ENCODE results near the gene HBP1. TPM values are rescaled to one million over a fixed set of nuclear protein-coding genes. Genes with fewer than 3 reads are reported as not detected.

Gene HBP1
- total and polyA plus RNA-seq, 2 of the 13 experiments (the other 11 are each of a cell fraction or from before 2014, with no cell fraction given), result 22.9 to 44.1 TPM

DNA sequence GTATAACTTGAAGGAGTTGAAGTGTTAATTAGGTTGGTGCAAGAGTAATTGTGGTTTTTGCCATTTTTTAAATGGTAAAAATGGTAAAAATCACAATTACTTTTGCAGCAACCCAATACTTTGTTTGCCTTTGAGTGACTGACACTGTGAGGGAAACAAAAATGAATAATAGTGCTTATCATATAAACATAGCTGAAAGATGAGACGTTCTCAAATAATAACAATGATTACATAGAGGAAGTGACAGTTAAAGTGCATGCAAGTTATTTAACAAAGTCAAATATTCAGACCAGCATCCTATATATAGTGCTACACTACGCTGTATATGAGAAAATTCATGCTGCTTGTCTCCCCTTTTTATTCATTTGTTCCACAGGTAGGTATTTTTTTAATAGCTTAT is 4.7 kb upstream of the HBP1 start (continued):
- TF ChIP-seq, protein P1, sequence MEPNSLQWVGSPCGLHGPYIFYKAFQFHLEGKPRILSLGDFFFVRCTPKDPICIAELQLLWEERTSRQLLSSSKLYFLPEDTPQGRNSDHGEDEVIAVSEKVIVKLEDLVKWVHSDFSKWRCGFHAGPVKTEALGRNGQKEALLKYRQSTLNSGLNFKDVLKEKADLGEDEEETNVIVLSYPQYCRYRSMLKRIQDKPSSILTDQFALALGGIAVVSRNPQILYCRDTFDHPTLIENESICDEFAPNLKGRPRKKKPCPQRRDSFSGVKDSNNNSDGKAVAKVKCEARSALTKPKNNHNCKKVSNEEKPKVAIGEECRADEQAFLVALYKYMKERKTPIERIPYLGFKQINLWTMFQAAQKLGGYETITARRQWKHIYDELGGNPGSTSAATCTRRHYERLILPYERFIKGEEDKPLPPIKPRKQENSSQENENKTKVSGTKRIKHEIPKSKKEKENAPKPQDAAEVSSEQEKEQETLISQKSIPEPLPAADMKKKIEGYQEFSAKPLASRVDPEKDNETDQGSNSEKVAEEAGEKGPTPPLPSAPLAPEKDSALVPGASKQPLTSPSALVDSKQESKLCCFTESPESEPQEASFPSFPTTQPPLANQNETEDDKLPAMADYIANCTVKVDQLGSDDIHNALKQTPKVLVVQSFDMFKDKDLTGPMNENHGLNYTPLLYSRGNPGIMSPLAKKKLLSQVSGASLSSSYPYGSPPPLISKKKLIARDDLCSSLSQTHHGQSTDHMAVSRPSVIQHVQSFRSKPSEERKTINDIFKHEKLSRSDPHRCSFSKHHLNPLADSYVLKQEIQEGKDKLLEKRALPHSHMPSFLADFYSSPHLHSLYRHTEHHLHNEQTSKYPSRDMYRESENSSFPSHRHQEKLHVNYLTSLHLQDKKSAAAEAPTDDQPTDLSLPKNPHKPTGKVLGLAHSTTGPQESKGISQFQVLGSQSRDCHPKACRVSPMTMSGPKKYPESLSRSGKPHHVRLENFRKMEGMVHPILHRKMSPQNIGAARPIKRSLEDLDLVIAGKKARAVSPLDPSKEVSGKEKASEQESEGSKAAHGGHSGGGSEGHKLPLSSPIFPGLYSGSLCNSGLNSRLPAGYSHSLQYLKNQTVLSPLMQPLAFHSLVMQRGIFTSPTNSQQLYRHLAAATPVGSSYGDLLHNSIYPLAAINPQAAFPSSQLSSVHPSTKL (CRISPR knock-in tag; IDR thresholded peaks at IDR 0.05), result no peak
- TF ChIP-seq CREB1 (IDR thresholded peaks at IDR 0.05) (no peak), CREB1 (CRISPR knock-in tag; IDR thresholded peaks at IDR 0.05) (no peak), U2AF1 (optimal IDR thresholded peaks at IDR 0.05; ENCODE audit: low read depth, low read length) (no peak)

DNA sequence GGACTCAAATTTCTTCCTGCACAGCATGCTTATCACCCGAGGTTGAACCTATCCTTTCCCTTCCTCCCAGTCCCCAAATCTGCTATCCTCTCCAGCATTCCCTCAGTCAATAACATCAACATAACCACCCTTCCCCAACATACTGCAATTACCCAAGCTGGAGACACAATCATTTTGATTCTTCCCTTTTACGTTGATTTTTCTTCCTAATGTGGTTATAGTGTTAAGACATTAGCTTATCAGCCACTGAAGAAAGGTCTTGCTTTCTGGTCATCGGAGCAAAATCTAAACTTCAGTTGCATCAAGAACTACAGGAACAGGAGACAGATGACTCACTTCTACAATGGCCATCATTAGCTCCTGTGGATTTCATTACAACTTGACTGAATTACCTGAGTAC is 3.5 kb upstream of the HBP1 start:
- DNase-seq (ENCODE audit: low spot score) (no peak), FAIRE-seq (no peak), ATAC-seq (no peak)
- H3K27ac ChIP-seq (ENCODE audit: extremely low read length, insufficient read depth, low read length), result no peak overlapping the region
- 48% methylated on average over 3 of the region's 3 CpGs for WGBS (ENCODE audit: low lambda C conversion rate)
- no peaks in the 10 kb centered on the region; the same call in 1 of the 2 replicates for H3K4me1 ChIP-seq (ENCODE audit: insufficient read depth, low read length)
- TF ChIP-seq TCF12 (IDR thresholded peaks at IDR 0.05) (no peak), TCF12 (CRISPR knock-in tag; IDR thresholded peaks at IDR 0.05) (no peak), REL (CRISPR knock-in tag; conservative IDR thresholded peaks at IDR 0.05) (no peak), ZNF792 (CRISPR knock-in tag; IDR thresholded peaks at IDR 0.05) (no peak)
- no peaks in the 10 kb centered on the region for H3K36me3 ChIP-seq (replicated peaks in 1 of 2; ENCODE audit: control insufficient read depth in 1 of 2, insufficient read depth in 2 of 2, low read length in 2 of 2)
- H3K9ac ChIP-seq (ENCODE audit: insufficient read depth, low read depth, low read length), result no peak overlapping the region
- H3K27me3 ChIP-seq (ENCODE audit: control insufficient read depth in 1 of 2, insufficient read depth in 2 of 2, low read length in 2 of 2), result no peaks in the 10 kb centered on the region; a peak in 1 of 5 replicates
- H3K4me3 ChIP-seq (replicated peaks in 1 of 3; ENCODE audit: insufficient read depth in 1 of 3, low read depth in 2 of 3, low read length in 3 of 3), result no peak overlapping the region
- no TSS peak for BruUV-seq (replicated peaks)
- H4K20me1 ChIP-seq (ENCODE audit: insufficient read depth, low read length), result peaks cover 7% of the 10 kb centered on the region
- intact Hi-C loops (cut with micrococcal nuclease; ENCODE audit: unreplicated experiment), result loop anchor here (10.0 kb wide), 1 partner anchor 881 kb away; the partner anchor contains the start of gene NAMPT
- H3K79me2 ChIP-seq (ENCODE audit: insufficient read depth, low read length), result peaks cover 7% of the 10 kb centered on the region
- H2AFZ ChIP-seq (ENCODE audit: low read length), result no peak overlapping the region
- H3K9me3 ChIP-seq (ENCODE audit: low read length), result no peaks in the 10 kb centered on the region
- in situ Hi-C loops (cut with HindIII; ENCODE audit: extremely low pct_ligation_motif_present, low pct_unique_long_range_greater_than_20kb), result no loop called here
- no peak overlapping the region for H3K4me2 ChIP-seq (ENCODE audit: low read depth, low read length)
- ChIA-PET POLR2A (no interaction called here), CTCF (ENCODE audit: low intra/inter-chr PET ratio, low total read pairs) (no interaction called here)

All from HepG2 (cell line).